ENCODE results near the gene PRCP.
A peak's percentile ranks its signal among the peaks of the same experiment; 100 is the strongest.
"Not testable (repeated sequence)": the region's sequence is repeated elsewhere in the genome, so short reads cannot be mapped to it uniquely, and the experiment has no call there.

The PRCP gene

DNA sequence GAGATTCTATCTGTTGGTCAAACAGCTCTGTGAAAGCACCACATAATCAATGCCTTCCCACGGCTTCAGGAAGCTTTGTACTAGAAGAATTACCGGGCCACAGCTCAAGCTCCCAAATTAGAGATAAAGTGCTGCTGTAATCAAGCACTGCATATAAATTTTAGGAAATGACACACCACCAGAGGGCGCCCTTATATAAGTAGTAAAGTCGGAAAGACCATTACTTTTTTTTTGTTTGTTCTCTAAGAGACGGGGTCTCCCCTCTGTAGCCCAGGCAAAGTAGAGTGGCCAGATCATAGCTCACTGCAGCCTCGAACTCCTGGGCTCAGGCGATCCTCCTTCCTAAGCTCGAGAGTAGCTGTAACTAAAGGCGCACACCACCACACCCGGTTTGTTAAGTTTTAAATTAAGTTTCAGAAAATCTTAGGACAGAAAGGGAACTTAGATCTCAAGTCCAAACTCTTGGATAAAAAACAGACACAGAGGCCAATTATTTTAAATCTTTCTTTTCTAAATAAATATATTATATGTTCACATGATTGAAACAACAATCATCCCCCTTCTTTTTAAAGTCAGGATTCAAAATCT is 32.6 kb downstream of the PRCP start:
- DNase-seq = peak; percentile 85

DNA sequence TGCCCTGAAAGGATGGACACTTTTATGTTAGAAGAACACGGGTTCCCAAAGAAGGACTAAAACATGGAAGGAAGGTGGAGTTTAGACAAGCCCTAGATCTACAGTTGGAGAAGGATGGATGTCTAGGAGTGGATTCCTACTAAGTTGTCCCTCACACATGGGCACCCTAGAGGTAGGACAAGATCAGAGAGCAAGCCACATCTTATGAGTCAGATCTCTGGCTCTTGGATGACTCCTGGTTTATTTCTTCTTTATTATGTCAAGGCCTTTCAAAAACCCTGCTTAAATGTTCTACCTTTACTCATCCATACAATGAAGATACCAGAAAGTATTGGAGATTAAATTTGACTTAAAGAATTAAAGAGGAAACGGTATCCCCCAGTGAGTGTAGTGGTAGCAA is 34.4 kb downstream of the PRCP start:
- no peak for DNase-seq

DNA sequence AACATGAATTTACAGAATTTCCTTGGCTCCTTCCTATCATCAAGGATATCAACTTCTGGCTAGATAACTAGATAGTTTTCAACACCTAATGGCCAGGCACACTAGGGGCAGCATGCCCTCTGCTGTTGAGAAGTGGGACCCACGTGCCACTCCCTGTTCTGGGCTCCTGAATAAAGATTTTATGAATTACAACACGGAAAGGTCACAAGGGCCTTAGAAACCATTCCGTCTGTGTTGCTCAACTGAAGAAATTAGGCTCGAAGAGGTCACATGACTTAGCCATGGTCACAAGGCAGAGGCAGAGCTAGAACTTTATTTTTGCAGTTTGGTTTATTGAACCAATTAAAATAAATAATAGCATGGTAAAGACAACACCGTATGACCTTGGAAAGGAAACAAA is 36.0 kb downstream of the PRCP start:
- DNase-seq = no peak

DNA sequence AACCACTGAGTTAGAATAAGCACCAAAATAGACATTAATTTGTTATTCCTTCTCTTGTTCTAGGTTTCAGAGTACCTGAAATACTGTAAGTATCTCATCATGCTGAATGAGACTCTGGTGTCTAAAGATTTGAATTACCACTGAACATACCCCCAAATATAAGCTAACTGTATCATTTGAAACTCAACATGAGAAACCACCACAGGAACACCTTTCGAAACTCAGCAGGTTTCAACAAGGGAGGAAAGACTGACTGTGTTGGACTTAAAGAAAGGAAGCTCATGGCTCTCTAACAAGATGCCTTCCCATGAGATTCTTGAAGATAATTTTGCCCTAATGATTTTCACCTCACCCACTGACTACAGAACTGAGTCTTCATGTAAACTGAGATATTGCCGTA is 37.0 kb downstream of the PRCP start:
- DNase-seq = no peak

DNA sequence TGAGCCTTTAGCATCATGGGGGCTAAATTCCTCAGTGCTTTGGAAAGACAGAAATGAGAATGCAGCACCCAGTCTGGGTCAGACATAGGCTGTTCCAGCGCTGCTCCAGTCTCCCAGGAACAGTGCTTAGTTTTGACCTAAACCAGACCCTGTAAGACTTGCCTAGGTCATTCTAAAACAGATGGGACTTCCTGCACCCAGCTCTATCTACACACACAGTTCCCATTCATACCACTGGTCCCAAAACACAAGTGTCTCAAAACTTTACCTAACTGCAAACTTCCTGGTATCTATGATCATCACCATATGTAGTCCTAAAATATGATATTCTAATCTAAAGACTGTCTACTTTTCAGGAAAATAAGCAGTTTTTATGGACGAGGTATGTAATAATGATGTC is 37.9 kb downstream of the PRCP start:
- no peak for DNase-seq

DNA sequence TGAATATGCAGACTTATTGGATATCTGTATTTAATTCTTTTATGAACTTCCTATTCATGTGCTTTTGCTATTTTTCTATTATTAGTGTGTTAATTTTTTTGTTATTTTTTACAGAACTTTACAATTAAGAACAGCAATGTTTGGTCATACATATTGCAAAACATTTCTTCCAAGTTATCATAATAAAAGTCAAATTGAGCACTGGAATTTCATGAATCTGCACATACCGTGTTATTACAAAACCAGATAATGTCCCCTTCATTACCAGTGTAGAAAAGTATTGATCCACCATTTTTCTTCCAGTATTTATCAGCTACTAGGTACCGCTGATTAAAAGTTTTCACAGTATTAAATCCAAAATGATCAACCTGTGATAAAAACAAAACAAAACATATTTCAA is 40.5 kb downstream of the PRCP start:
- DNase-seq = no peak

DNA sequence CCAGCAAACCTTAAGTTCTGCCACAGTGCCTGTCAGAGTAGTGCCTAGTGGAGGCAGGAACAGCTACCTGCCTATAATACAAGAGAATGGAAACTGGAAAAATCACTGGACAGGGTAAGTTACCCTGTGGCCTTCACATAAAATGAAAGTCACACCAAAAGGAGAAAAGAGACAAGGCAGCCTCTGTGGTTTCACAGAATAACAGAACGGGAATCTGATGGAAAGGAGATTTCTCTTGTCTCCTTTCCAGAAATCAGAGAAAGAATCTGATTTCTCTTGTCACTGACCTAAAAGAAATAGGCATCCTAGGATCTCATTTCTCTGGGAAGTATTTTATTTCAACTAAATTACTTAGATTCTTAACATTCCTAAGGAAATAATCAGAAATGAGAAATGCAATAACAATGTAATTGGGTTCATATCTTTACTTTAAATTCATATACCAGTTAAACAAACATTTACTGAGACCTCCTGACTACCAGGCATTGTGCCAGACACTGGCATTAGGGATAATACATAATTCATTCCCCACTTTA is 41.6 kb downstream of the PRCP start:
- DNase-seq = no peak

DNA sequence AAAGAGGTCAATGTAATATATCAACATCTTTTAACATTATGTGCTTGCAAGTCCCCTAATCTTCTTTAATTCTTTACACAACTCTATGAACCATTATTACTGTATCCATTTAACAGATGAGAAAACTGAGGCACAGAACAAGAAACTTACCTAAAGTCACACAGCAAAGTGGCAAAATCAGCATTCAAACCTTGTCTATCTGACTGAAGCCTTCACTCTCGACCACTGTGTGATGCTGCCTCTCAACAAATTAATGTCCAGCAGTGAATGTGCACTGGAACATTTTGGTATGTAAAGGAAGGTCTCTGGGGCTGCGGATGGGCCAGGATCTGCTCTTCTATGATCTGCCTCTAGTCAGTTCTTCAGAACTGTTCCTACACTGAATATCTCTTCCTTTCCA is 42.1 kb downstream of the PRCP start:
- no peak for DNase-seq

DNA sequence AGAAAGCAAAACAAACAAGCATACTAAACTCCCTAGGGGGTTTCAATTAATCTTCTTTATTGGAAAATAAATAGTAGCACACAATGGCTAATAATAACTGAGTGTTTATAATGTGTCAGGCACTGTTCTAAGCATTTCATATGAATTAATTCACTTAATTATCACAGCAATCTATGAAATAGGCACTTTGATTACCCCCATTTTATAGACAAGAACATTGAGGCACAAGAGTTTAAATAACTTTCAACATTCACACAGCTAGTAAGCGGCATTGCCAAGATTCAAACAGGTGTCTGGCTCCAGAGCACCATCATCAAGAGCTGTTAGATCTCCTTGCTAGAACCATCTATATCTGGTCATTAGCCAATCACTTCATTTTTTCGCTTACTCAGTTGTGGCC is 43.1 kb downstream of the PRCP start:
- DNase-seq = no peak

DNA sequence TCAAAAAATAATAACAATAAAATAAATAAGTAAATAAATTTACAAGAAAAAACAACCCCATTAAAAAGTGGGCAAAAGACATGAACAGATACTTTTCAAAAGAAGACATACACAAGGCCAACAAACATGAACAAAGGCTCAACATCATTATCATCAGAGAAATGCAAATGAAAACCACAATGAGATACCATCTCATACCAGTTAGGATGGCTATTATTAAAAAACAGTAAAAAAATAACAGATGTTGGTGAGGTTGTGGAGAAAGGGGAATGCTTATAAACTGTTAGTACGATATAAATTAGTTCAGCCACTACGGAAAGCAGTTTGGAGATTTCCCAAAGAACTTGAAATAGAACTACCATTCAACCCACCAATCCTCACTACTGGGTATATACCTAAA is 44.6 kb downstream of the PRCP start:
- no peak for DNase-seq

DNA sequence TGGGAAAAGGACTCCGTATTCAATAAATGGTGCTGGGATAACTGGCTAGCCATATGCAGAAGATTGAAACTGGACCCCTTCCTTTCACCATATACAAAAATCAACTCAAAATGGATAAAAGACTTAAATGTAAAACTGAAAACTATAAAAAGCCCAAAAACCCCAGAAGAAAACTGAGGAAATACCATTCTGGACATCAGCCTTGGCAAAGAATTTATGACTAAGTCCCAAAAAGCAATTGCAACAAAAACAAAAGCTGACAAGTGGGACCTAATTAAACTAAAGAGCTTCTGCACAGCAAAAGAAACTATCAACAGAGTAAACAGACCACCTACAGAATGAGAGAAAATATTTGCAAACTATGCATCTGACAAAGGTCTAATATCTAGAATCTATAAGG is 45.3 kb downstream of the PRCP start:
- DNase-seq = not testable (repeated sequence)

DNA sequence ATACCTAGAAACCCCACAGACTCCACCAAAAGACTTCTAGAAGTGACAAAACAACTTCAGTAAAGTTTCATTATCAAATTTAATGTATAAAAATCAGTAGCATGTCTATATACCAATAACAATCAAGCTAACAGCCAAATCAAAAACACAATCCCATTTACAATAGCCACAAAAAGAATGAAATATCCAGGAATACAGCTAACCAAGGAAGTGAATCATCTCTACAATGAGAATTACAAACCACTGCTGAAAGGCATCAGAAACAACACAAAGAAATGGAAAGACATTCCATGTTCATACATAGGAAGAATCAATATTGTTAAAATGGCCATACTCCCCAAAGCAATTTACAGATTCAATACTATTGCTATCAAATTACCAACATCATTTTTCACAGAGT is 46.0 kb downstream of the PRCP start:
- DNase-seq = no peak

DNA sequence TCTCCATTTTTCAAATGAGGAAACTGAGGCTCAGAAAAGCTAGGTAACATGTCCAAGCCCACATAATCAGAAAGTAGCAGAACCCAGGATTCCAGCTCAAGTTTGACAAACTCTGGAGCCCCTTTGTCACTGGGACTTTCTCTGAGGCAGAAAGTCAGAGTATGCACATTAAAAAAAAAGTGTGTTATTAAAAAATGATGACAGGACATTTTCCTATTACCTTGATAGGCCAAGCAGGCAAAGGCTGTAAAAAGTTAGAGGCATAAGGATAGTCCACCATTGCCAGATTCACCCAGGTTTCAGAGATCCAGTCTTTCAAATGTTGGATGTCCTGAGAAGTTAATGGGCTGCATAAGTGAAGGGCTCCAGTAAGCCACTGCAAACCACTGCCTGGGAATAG is 51.4 kb downstream of the PRCP start:
- DNase-seq = no peak

DNA sequence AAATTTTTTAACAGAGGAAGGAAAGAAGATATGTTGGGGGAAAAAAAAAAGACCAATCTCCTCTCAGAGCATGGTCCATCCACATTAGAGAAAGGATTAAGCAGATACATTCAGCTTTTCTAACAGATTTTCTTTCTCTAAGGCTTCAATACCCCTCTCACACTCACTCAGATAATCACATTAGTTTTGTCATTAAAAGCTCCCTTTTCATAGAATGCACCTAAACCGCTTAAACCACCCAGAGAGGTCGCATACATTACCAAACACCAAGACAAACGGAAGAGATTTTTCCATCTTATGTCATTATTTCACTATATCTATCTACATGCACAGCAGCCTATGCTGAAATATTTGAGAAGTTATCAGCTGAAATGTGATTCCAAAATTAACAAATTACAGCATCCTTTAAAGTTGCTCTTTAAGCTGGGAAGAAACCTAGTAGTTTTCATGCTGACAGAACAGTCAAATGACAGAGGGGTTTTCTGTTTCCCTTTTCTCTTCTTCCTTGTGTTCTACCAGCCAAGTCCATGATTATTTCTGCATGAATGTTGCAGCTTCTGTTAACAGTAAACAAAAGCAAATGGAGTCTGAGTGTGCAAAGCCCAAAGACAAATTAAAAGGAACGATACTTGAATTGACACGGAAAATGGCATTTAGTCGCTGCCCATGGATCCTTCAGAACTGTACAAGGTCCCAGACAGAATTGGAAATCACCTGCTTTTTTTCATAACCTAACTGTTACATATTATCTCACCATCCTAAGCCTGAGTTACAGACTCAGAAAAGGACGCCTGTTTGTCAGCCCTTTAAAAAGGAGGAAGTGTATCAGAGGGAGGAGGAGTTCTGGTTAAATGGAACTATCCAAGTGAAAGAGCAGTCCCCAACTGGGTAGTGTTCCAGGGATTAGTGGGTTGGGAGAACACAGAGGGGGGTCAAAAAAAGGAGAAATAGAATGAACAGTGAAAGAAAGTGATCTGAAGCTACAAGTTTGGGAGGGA is 54.6 kb downstream of the PRCP start:
- no peak for DNase-seq

DNA sequence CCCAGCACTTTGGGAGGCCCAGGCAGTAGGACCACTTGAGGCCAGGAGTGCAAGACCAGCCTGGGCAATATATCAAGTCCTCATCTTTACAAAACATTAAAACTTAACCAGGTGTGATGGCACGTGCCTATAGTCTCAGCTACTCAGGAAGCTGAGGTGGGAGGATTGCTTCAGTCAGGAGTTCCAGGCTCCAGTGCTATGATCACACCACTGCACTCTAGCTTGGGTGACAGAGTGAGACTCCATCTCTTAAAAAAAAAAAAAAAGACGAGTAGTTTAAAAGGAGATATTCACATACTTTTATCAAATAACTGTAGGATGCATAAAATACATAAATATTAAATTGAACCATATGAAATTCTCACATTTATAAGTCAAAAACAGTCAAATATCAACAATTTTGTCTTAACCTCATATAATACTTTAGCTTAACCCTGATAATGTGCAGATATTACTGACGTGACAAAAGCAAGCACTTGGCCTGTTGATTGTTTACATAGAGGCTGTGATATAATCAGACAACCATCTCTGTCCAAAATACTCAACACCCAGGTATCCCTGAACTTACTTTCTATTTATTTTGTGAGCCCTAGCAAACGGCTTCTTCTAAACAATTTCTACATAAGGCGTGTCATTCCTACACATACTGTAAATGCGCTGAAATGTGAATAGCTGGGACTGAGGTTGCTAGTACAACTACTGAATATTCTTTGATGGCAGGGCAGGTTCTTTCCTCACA is 57.0 kb downstream of the PRCP start:
- DNase-seq = no peak

DNA sequence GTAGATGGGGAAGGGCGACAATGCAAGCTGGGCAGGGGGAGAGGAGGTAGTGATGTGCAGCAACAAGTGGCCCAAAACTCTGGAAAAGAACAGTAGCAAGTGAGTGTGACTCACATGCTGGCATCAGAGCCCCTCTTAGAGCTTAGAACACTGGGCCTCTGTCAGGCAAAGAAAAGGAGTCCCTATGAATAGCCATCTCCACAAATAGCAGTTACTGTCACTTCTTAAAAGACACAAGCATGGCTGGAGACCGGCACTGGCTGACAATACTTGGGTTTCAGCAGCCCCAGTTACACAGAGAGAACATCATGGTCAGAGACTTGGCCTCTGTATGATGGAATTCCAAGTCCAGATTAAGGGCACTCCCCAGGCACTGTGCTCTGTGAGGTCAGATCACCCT is 58.2 kb downstream of the PRCP start:
- no peak for DNase-seq

DNA sequence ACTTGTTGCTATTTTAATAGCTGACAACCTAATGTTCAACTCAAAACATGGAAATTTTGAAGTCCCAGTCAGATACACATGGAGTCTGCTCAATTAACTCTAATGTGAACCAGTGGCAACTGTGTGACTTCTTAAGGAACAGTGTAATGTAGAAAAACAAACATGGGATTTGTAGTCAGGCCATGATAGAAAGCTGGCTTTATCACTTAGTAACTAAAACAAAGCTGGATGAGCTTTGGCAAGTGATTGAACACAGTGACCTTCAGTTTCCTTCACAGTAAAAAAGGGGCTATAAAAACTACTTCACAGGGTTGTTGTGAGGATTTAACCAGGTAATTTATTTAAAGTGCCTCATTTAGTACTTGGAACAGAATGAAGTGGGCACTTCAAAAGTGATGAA is 62.6 kb downstream of the PRCP start:
- DNase-seq = no peak

DNA sequence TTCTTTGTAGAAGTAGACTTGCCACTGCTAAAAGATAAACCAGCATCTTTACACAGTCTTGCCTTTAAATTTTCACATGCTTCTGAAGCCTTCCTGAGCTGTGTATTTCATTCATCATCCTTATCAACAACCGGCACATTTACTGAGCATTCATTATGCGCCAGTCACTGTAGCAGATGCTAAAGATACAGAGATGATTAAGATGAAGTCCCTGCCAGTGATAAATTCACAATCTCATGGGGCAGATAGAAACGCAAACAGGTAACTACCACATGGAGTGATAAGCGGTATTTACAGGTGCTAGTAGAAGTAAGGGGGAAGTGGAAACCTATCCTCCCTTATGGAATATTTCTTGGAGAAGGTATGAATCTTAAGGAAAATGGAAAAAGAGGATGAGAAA is 67.2 kb downstream of the PRCP start:
- DNase-seq = no peak

DNA sequence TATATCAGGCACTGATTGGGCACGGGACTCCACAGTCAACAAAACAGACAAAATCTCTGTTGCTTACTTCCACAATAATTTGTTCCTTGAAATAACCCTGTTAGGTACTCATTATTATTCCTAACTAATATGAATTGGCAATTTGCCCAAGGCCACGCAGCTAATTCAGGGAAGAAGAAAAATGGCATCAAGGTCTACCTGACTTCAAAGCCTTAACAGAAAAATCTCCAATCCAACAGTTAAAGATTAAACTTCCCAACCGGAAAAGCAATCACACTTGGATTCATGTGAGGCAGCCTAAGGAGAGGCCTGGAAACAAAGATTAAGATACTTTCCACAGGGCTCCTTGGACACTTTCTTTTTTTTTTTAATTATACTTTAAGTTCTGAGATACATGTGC is 68.9 kb downstream of the PRCP start:
- no peak for DNase-seq

DNA sequence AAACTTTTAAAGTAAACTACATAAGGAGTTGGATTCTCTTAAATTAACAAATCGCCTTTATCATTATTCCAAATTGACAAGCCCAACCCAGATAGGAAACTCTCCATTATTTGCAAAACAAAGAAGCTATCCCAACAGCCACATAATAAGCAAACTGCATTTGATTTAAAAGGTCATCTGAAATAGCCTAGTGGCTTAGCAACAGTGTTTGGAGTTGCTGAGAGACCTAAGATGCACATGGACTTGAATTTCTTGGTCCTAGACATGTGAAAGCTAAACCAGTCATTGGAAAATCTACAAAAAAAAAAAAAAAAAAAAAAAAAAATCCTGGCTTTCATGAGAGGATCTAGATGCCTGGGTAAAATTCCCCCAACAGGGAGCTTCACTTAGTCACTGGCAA is 69.5 kb downstream of the PRCP start:
- no peak for DNase-seq

DNA sequence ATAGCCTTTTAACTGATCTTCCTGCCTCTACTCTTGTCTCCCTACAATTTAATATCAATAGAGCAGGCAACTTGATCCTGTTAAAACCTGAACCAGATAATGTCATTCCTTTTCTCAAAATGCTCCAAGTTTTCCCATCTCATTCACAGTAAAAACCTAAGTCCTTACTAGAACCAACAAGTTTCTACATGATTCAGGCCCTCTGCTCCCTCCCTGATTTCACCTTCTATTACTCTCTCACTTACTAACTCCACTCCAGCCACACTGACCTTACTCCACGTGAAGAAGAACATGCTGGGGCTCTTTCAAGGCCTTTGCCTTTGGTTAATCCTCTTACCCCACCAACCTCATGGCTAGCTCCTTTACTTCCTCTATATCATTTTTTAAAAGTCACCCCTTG is 71.1 kb downstream of the PRCP start:
- DNase-seq = no peak

DNA sequence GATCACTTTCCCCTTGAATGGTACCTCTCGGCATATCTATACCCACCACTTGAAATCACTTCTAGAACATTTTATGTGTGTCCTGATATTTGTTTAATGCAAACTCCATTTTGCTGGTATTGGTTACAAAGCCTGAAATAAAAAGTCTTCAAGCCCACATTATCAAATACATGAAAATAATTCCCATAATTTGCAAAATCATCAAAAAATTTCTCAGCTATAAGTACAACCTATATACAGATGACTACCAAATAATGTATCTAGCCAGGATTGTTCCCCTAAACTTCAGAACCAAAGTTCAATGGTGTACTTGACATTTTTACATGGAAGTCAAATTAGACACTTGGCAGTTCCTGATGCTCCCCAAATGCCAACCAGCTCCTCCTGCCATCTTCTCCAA is 71.8 kb downstream of the PRCP start:
- DNase-seq = no peak

DNA sequence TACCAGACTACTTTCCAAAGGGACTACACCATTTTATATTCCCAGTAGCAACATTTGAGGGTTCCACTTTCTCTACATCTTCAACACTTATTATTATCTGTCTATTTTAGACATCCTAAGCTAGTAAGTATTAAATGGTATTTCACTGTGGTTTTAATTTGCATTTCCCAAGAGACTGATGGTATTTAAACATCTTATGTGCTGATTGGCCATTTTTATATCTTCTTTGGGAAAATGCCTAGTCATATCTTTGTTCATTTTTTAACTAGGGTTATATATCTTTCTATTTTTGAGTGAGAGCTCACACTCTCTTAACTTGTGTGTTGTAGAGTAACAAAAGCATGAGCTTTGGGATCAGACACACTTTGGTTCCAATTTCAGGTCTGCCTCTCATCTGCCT is 73.7 kb downstream of the PRCP start:
- DNase-seq = no peak
